Mesothelial cell of epicardium (in vitro differentiated cells): ENCODE measurements around the gene ABCA9. TPM values are rescaled to one million over a fixed set of nuclear protein-coding genes. Genes with fewer than 3 reads are reported as not detected.

Source experiments
- DNase-seq, 2 experiments: peaks; one replicate each; pipeline ENCODE4 v3.0.0; 2021; ENCODE audit warnings: low spot score in 2 of 2; ENCODE audit not compliant: unreplicated experiment in 2 of 2
- H3K27ac Mint-ChIP-seq: 2 replicates; pipeline ENCODE4 v1.8.0; 2021; ENCODE audit warnings: mixed read lengths
- H3K27me3 Mint-ChIP-seq: 2 replicates; pipeline ENCODE4 v1.8.0; 2021; ENCODE audit warnings: low read depth, mixed read lengths
- H3K36me3 Mint-ChIP-seq: 2 replicates; pipeline ENCODE4 v1.8.0; 2021; ENCODE audit warnings: mixed read lengths
- H3K4me1 Mint-ChIP-seq: 2 replicates; pipeline ENCODE4 v1.8.0; 2021; ENCODE audit warnings: mixed read lengths
- H3K4me3 Mint-ChIP-seq: 2 replicates; pipeline ENCODE4 v1.8.0; 2021; ENCODE audit warnings: mild to moderate bottlenecking, moderate library complexity, mixed read lengths
- H3K9me3 Mint-ChIP-seq: 2 replicates; pipeline ENCODE4 v1.8.0; 2021; ENCODE audit warnings: mixed read lengths
- total RNA-seq: library from RNA; stranded (reverse); gene quantifications from 3 replicates; pipeline ENCODE4 v1.2.1, GENCODE V29; 2021
- TF ChIP-seq, protein P1 (sequence below): fragments of 200-600 bp; sonication (generic); IDR thresholded peaks from one replicate; pipeline ENCODE4 v1.5.0; 2021; ENCODE audit warnings: antibody characterized with exemption; ENCODE audit not compliant: unreplicated experiment

The ABCA9 gene
- total RNA-seq, 1 donor from 2014 or later = 1.5 TPM

GRCh38 chr17:69096541-69096940, 35.8 kb upstream of the ABCA9 start:
- peaks cover 11% of the 10 kb centered on the region for H3K4me1 Mint-ChIP-seq
- no peak overlapping the region for H3K4me3 Mint-ChIP-seq
- TF ChIP-seq, protein P1, sequence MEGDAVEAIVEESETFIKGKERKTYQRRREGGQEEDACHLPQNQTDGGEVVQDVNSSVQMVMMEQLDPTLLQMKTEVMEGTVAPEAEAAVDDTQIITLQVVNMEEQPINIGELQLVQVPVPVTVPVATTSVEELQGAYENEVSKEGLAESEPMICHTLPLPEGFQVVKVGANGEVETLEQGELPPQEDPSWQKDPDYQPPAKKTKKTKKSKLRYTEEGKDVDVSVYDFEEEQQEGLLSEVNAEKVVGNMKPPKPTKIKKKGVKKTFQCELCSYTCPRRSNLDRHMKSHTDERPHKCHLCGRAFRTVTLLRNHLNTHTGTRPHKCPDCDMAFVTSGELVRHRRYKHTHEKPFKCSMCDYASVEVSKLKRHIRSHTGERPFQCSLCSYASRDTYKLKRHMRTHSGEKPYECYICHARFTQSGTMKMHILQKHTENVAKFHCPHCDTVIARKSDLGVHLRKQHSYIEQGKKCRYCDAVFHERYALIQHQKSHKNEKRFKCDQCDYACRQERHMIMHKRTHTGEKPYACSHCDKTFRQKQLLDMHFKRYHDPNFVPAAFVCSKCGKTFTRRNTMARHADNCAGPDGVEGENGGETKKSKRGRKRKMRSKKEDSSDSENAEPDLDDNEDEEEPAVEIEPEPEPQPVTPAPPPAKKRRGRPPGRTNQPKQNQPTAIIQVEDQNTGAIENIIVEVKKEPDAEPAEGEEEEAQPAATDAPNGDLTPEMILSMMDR = no peak
- no peak overlapping the region for H3K27ac Mint-ChIP-seq
- no peaks in the 10 kb centered on the region for H3K36me3 Mint-ChIP-seq
- H3K9me3 Mint-ChIP-seq = no peaks in the 10 kb centered on the region
- H3K27me3 Mint-ChIP-seq = no peaks in the 10 kb centered on the region
- DNase-seq = no peak

DNA sequence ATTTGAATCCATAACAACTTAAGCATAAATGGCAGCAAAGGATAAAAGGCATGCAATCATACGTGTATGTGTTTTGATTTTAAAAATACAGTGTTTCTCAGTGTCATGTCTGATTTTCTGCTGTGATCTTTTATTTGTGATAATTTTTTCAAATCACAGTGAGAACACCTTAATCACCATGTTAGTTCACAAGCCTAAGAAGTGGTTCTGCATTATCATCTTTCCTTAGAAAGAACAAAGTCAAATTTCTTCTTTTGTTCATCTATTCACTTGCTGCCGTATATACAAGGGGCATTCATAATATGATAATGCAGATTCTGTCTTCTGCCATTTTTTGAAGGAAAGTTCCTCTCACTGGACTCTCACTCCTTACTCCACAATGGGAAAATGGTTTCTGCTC, 33.3 kb upstream of the ABCA9 start:
- peaks cover 11% of the 10 kb centered on the region for H3K4me1 Mint-ChIP-seq
- DNase-seq = no peak
- H3K27me3 Mint-ChIP-seq = no peaks in the 10 kb centered on the region
- TF ChIP-seq, protein P1 = no peak
- H3K36me3 Mint-ChIP-seq = no peaks in the 10 kb centered on the region
- no peak overlapping the region for H3K4me3 Mint-ChIP-seq
- H3K27ac Mint-ChIP-seq = no peak overlapping the region
- H3K9me3 Mint-ChIP-seq = no peaks in the 10 kb centered on the region

DNA sequence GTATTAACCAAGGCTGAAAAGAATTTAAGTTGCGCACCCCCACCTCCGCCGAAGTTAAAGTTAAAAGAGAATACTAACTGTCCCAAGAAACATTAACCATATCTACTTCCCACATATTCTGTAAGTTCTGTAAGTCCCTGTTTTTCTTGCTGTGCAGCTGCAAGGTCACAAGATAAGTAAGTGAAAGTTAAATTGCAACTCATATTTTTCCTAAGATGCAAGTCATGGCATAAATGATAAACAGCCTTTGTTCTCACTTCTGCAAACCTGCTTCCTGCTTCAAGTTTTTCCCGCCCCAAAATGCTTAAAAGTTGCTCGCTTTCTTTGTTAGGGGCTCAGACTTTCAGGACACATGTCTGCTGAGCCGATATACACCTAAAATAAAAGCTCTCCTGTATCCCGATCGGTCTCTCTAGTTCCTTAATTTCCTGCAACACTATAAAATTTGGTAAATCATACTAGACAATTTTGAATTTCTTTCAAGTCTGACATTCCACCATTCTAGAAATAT, 32.6 kb upstream of the ABCA9 start:
- Mint-ChIP-seq H3K36me3 (no peaks in the 10 kb centered on the region), H3K4me1 (peaks cover 11% of the 10 kb centered on the region), H3K9me3 (peaks cover 6% of the 10 kb centered on the region), H3K27me3 (no peaks in the 10 kb centered on the region), H3K27ac (peak overlapping the region; percentile 66), H3K4me3 (peak overlapping the region; percentile 0)
- no peak for DNase-seq
- TF ChIP-seq, protein P1 = no peak

- H3K4me3 Mint-ChIP-seq = no peak overlapping the region
- peaks cover 15% of the 10 kb centered on the region for H3K27me3 Mint-ChIP-seq
- peaks cover 11% of the 10 kb centered on the region for H3K4me1 Mint-ChIP-seq
- no peak for DNase-seq
- H3K36me3 Mint-ChIP-seq = no peaks in the 10 kb centered on the region
- H3K27ac Mint-ChIP-seq = no peak overlapping the region
- H3K9me3 Mint-ChIP-seq = peaks cover 7% of the 10 kb centered on the region
- TF ChIP-seq, protein P1 = no peak
Measured at GRCh38 chr17:69090365-69090764, 29.6 kb upstream of the ABCA9 start.

DNA sequence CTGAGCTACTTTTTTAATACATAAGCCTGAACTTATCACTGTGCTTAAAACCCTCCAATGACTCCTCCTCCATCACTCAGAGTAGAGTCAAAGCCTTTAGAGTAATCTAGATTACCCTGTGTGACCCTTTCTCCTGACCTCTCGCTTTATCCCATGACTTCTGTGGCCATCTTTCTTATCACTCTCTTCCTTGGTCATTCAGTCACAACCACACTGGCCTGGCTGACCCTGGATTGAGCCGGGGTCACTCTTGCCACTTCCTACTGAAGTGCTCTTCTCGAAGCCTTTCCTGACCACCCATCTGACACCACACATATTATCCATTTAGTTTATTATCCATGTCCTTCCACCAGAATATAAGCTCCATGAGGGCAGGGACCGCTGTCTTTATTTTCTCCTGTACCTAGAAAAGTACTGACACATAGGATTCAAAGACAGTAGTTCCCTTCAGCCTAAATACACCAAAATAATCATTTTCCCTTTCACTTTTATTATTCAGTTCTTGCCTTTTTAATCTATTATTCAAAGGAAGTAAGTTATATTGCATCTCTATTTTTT, 28.0 kb upstream of the ABCA9 start:
- Mint-ChIP-seq H3K27ac (no peak overlapping the region), H3K4me3 (no peak overlapping the region), H3K27me3 (peaks cover 23% of the 10 kb centered on the region), H3K4me1 (peaks cover 11% of the 10 kb centered on the region), H3K36me3 (no peaks in the 10 kb centered on the region), H3K9me3 (peaks cover 7% of the 10 kb centered on the region)
- TF ChIP-seq, protein P1 = no peak
- no peak for DNase-seq
